Stimulated activated naive CD8-positive, alpha-beta T cell treated with anti-CD3 and anti-CD28 coated beads, Interleukin-15, Interleukin-2, amounts not matched to agents 100 ng/mL and 50 ng/mL, for 24 hours (primary cell): ENCODE measurements around the gene NRSN2.
"Not testable (repeated sequence)": the region's sequence is repeated elsewhere in the genome, so short reads cannot be mapped to it uniquely, and the experiment has no call there.

ENCODE experiments used
- H3K27ac Mint-ChIP-seq: one replicate; pipeline ENCODE4 v1.8.0; 2021; ENCODE audit warnings: mild to moderate bottlenecking, mixed read lengths
- H3K27me3 Mint-ChIP-seq: one replicate; pipeline ENCODE4 v1.8.0; 2021; ENCODE audit warnings: mixed read lengths
- H3K36me3 Mint-ChIP-seq: one replicate; pipeline ENCODE4 v1.8.0; 2021; ENCODE audit warnings: low read depth, mixed read lengths
- H3K4me1 Mint-ChIP-seq: one replicate; pipeline ENCODE4 v1.8.0; 2021; ENCODE audit warnings: low read depth, mixed read lengths
- H3K4me3 Mint-ChIP-seq: one replicate; pipeline ENCODE4 v1.8.0; 2021; ENCODE audit warnings: mild to moderate bottlenecking, mixed read lengths
- H3K9me3 Mint-ChIP-seq: one replicate; pipeline ENCODE4 v1.8.0; 2021; ENCODE audit warnings: mixed read lengths

NRSN2 gene

DNA sequence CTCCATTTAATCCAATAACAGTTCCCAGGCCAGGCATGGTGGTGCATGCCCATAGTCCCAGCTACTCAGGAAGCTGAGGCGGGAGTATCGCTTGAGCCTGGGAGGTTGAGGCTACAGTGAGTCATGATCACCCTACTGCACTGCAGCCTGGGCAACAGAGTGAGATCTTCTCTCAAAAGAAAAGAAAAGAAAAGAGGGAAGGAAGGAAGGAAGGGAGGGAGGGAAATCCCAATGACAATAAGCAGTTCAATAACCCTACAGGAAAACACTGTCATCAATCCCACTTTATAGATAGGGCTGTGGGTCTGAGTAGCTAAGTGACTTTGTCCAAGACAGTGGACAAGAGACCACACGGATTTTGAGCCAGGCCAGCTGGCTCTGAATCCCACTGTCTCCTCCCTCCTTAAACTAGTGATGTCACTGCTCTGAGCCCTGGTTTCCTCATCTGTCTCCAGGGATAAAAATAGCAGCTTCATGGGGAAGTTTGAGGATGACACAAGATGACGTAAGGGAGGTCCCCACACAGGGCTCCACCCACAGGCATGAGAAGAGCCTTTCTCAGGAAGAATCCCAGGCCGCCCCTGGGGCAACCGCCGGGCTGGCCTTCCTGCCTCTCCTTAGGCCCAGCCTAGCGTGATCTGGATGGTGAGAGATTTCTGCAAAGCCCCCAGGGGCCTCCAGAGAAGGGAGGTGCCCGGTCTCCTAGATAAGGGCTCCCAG, 26.4 kb downstream of the NRSN2 start:
- Mint-ChIP-seq H3K9me3 (no peaks in the 10 kb centered on the region), H3K27ac (peak overlapping the region; percentile 42), H3K36me3 (no peaks in the 10 kb centered on the region), H3K27me3 (no peaks in the 10 kb centered on the region), H3K4me3 (no peak overlapping the region), H3K4me1 (peaks cover 20% of the 10 kb centered on the region)

GRCh38 chr20:375265-375889, 28.5 kb downstream of the NRSN2 start:
- Mint-ChIP-seq H3K27ac (no peak overlapping the region), H3K9me3 (no peaks in the 10 kb centered on the region), H3K4me3 (no peak overlapping the region), H3K4me1 (peaks cover 25% of the 10 kb centered on the region), H3K36me3 (no peaks in the 10 kb centered on the region), H3K27me3 (no peaks in the 10 kb centered on the region)

DNA sequence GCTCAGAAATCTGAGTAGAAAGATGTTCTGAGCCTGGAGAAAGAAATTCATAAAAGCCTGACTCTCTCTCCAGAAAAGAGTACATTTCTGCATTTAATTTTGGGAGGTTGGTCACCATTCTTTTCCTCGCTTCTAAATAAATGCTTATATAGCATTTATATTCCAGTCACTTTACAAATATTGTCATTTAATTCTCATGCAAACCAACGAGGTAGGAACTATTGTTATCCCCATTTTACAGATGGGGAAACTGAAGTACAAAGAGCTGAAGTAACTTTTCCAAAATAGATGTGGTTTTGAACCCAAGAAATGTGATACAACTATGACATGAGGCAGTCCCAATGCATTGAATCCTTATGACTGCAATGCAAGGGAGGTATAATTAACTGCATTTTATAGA, 29.2 kb downstream of the NRSN2 start:
- H3K4me3 Mint-ChIP-seq, result no peak overlapping the region
- no peak overlapping the region for H3K27ac Mint-ChIP-seq
- no peaks in the 10 kb centered on the region for H3K36me3 Mint-ChIP-seq
- H3K4me1 Mint-ChIP-seq, result peaks cover 25% of the 10 kb centered on the region
- no peaks in the 10 kb centered on the region for H3K9me3 Mint-ChIP-seq
- H3K27me3 Mint-ChIP-seq, result no peaks in the 10 kb centered on the region

DNA sequence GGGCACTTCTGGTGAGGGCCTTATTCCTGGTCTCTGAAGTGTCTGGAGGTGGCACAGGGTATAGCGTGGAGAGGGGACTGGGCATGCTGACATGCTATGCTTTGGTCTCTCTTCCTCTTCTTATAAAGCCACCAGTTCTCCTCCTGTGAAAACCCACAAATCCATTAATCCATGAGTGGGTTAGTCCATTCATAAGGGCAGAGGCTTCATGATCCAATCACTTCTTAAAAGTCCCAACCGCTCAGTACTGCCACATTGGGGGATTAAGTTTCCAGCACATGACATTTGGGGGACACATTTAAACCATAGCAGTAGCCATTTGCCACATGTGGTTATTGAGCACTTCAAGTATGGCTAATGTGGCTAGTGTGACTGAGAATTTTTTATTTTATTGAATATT, 29.8 kb downstream of the NRSN2 start:
- Mint-ChIP-seq H3K27me3 (no peaks in the 10 kb centered on the region), H3K36me3 (no peaks in the 10 kb centered on the region), H3K4me1 (peaks cover 25% of the 10 kb centered on the region), H3K27ac (no peak overlapping the region), H3K9me3 (no peaks in the 10 kb centered on the region), H3K4me3 (no peak overlapping the region)

- H3K27me3 Mint-ChIP-seq, H3K9me3 Mint-ChIP-seq, H3K4me3 Mint-ChIP-seq, H3K27ac Mint-ChIP-seq, H3K36me3 Mint-ChIP-seq: not testable (repeated sequence)
- H3K4me1 Mint-ChIP-seq, result peaks cover 24% of the 10 kb centered on the region
These were observed 30.7 kb downstream of the NRSN2 start for GRCh38 chr20:377578-377977.

DNA sequence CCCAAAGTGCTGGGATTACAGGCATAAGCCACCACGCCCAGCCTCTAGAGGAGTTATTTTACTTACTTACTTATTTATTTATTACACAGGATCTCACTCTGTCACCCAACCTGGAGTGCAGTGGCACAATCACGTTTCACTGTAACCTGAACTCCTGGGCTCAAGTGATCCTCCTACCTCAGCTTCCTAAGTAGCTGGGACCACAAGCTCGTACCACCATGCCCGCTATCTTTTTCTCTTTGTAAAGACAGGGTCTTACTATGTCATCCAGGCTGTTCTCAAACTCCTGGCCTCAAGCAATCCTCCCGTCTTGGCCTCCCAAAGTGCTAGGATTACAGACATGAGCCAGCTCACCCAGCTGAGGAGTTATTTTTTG, 32.0 kb downstream of the NRSN2 start:
- H3K9me3 Mint-ChIP-seq, result no peaks in the 10 kb centered on the region
- no peaks in the 10 kb centered on the region for H3K27me3 Mint-ChIP-seq
- H3K27ac Mint-ChIP-seq, result no peak overlapping the region
- peaks cover 4% of the 10 kb centered on the region for H3K36me3 Mint-ChIP-seq
- H3K4me1 Mint-ChIP-seq, result peaks cover 18% of the 10 kb centered on the region
- H3K4me3 Mint-ChIP-seq, result no peak overlapping the region

DNA sequence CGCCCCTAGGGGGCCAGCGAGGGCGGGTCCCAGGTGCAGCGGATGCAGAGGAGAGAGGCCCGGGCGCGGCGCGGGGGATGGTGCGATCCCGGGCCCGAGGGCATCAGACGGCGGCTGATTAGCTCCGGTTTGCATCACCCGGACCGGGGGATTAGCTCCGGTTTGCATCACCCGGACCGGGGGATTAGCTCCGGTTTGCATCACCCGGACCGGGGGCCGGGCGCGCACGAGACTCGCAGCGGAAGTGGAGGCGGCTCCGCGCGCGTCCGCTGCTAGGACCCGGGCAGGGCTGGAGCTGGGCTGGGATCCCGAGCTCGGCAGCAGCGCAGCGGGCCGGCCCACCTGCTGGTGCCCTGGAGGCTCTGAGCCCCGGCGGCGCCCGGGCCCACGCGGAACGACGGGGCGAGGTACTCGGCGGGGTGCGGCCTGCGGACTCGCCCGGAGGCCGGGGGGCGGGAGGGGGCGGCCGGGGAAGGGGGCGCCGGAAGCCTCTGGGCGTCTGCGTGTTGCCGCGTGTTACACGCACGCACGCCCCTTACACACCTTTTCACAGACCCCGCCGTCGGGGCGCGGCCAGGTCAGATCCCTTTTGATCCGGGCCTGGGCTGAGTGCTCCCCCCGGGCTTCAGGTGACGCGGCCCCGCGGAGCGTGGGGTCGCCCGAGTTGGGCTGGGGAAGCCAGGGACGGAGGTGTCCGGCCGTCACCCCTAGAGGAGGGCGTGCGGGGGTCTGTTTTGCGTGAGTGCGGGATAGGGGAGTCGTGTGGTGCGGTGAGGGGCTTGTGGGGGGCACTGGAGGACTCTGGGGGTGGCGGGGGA, 34.1 kb downstream of the NRSN2 start:
- no peaks in the 10 kb centered on the region for H3K27me3 Mint-ChIP-seq
- peak overlapping the region; percentile 87 for H3K4me3 Mint-ChIP-seq
- peak overlapping the region; percentile 92 for H3K27ac Mint-ChIP-seq
- peaks cover 20% of the 10 kb centered on the region for H3K4me1 Mint-ChIP-seq
- peaks cover 15% of the 10 kb centered on the region for H3K36me3 Mint-ChIP-seq
- no peaks in the 10 kb centered on the region for H3K9me3 Mint-ChIP-seq

DNA sequence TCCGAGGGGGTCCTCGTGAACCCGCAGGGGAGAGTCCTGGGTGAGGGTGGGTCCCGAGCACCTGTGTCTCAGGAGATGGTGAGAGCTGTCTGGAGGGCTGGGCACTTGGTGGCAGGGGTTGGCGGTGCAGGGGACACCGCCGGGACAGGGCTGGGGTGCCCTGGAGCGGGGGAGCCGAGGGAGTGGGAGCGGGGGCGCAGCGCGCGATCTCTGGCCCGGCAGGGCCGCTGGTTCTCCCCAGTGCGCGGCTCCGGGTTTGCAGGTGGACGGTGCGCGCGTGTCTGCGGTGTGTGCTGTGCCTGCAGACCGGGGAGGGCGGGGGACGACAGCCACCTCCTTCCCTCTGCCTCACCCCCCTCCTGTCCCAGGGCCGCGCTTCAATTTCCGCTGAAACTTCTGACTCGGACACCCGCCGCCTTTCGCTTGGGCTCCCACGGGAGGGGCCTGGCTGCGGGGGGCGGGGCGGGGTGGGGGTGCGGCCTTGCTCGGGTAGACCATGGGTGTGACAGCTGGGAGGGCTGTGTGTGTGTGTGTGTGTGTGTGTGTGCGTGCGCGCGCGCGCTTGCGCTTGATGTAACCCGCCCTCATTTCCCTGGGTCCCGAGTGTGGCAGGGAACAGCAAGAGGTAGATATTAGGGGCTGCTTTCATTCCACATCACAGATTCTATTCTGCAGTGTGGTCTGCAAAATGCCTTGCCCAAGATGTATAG, 34.8 kb downstream of the NRSN2 start:
- H3K27ac Mint-ChIP-seq, result peak overlapping the region; percentile 72

GRCh38 chr20:382291-383115, 35.6 kb downstream of the NRSN2 start:
- H3K27ac Mint-ChIP-seq, result peak overlapping the region; percentile 72
- H3K27me3 Mint-ChIP-seq, result no peaks in the 10 kb centered on the region
- H3K9me3 Mint-ChIP-seq, result no peaks in the 10 kb centered on the region
- peak overlapping the region; percentile 81 for H3K4me3 Mint-ChIP-seq
- H3K4me1 Mint-ChIP-seq, result peaks cover 20% of the 10 kb centered on the region
- H3K36me3 Mint-ChIP-seq, result peaks cover 20% of the 10 kb centered on the region

More for the DNA sequence above, 34.8 kb downstream of the NRSN2 start:
- Mint-ChIP-seq H3K36me3 (peaks cover 17% of the 10 kb centered on the region), H3K9me3 (no peaks in the 10 kb centered on the region), H3K4me1 (peaks cover 20% of the 10 kb centered on the region), H3K4me3 (peak overlapping the region; percentile 81), H3K27me3 (no peaks in the 10 kb centered on the region)

- Mint-ChIP-seq H3K36me3 (peaks cover 34% of the 10 kb centered on the region), H3K27ac (peak overlapping the region; percentile 34), H3K4me1 (peaks cover 20% of the 10 kb centered on the region), H3K4me3 (no peak overlapping the region), H3K9me3 (no peaks in the 10 kb centered on the region), H3K27me3 (no peaks in the 10 kb centered on the region)
These were observed 37.0 kb downstream of the NRSN2 start for GRCh38 chr20:383889-384288.

DNA sequence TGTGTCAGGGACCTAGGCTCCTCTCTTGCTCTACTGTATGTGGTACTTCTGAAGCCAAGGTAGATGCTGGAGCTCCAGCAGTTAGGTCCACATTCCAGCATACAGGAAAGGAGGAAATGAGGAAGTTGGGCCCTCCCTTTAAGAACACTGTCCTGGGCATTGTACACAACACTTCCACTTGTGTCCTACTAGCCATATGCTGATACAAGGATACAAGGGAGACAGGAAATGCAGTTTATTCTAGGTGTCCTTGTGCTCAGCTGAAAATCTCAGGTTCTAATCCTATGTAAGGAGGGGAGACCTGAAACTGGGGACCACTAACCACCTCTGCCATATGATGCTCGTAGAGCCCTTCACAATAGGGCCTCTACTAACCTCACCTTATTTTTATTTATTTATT, 37.8 kb downstream of the NRSN2 start:
- no peak overlapping the region for H3K4me3 Mint-ChIP-seq
- H3K4me1 Mint-ChIP-seq, result peaks cover 19% of the 10 kb centered on the region
- H3K9me3 Mint-ChIP-seq, result no peaks in the 10 kb centered on the region
- H3K36me3 Mint-ChIP-seq, result peaks cover 41% of the 10 kb centered on the region
- H3K27ac Mint-ChIP-seq, result no peak overlapping the region
- no peaks in the 10 kb centered on the region for H3K27me3 Mint-ChIP-seq

DNA sequence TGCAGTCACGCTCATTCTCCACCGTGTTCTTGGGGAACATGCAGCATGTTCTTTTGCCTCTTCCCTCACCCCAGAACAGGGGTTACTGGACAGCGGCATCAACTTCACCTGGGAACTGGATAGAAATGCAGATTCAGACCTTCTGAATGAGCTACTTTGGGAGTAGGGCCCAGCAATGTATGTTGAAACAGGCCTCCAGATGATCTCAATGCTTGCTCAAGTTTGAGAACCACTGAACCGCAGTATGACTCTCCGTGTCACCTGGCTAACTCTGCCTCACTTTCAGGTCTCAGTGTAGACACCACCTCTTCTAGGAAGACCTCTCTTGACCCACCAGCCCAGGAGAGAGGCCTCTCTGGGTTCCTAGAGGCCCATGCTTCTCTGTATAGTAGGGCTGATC, 38.5 kb downstream of the NRSN2 start:
- Mint-ChIP-seq H3K27me3 (no peaks in the 10 kb centered on the region), H3K36me3 (peaks cover 46% of the 10 kb centered on the region), H3K4me3 (no peak overlapping the region), H3K4me1 (peaks cover 15% of the 10 kb centered on the region), H3K27ac (no peak overlapping the region), H3K9me3 (no peaks in the 10 kb centered on the region)

DNA sequence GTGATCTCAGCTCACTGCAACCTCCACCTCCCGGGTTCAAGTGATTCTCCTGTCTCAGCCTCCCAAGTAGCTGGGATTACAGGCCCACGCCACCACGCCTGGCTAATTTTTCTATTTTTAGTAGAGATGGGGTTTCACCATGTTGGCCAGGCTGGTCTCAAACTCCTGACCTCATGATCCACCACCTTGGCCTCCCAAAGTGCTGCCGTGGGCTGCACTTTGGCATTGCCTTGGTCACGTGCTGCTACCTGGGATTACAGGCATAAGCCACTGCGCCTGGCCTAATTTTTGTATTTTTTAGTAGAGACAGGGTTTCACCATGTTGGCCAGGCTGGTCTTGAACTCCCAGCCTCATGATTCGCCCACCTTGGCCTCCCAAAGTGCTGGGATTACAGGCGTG, 39.7 kb downstream of the NRSN2 start:
- not testable (repeated sequence) for H3K27me3 Mint-ChIP-seq, H3K4me3 Mint-ChIP-seq, H3K9me3 Mint-ChIP-seq, H3K27ac Mint-ChIP-seq
- Mint-ChIP-seq H3K4me1 (peaks cover 15% of the 10 kb centered on the region), H3K36me3 (peaks cover 53% of the 10 kb centered on the region)

- no peaks in the 10 kb centered on the region for H3K27me3 Mint-ChIP-seq
- peaks cover 9% of the 10 kb centered on the region for H3K4me1 Mint-ChIP-seq
- no peak overlapping the region for H3K27ac Mint-ChIP-seq
- H3K9me3 Mint-ChIP-seq, result no peaks in the 10 kb centered on the region
- no peak overlapping the region for H3K4me3 Mint-ChIP-seq
- peaks cover 61% of the 10 kb centered on the region for H3K36me3 Mint-ChIP-seq
These were observed 40.6 kb downstream of the NRSN2 start for GRCh38 chr20:387520-387919.
